ENCODE data around the gene MMP25.
"Not testable (repeated sequence)": the region's sequence is repeated elsewhere in the genome, so short reads cannot be mapped to it uniquely, and the experiment has no call there.

MMP25 gene

DNA sequence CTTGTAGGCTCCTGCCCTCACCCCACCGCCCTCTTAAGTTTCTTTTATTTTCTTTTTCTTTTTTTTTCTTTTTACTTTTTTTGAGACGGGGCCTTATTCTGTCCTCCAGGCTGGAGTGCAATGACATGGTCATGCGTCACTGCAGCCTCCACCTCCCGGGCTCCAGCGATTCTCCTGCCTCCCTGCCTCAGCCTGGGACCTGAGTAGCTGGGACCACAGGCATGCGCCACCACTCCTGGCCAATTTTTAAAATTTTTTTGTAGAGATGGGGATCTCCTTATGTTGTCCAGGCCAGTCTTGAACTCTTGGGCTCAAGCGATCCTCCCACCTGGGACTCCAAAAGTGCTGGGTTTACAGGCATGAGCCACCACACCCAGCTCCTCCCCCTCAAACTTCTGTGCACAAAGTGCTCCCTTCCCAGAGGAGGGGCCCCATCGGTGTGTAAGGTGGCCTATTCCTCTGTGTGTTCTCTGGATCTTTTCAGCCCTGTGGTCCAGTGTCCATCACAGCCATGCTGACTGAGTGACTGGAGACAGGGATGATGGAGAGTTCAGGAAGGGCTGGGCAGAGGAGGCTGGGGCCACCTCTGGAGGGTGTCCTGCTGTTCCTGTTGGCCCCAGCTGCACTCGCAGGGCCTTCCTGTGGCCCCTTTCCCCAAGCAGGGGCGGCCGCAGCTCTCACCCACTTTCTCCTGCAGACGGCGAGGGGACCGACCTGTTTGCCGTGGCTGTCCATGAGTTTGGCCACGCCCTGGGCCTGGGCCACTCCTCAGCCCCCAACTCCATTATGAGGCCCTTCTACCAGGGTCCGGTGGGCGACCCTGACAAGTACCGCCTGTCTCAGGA lies 10.2 kb downstream of the MMP25 start:
- DNase-seq, result no peak

- no peak for DNase-seq
These were observed 11.1 kb downstream of the MMP25 start for GRCh38 chr16:3057181-3058138.

- peak; percentile 58 for DNase-seq
These were observed 12.0 kb downstream of the MMP25 start for GRCh38 chr16:3058139-3059030.

GRCh38 chr16:3059041-3059722 lies 12.8 kb downstream of the MMP25 start:
- DNase-seq, result peak; percentile 87

DNA sequence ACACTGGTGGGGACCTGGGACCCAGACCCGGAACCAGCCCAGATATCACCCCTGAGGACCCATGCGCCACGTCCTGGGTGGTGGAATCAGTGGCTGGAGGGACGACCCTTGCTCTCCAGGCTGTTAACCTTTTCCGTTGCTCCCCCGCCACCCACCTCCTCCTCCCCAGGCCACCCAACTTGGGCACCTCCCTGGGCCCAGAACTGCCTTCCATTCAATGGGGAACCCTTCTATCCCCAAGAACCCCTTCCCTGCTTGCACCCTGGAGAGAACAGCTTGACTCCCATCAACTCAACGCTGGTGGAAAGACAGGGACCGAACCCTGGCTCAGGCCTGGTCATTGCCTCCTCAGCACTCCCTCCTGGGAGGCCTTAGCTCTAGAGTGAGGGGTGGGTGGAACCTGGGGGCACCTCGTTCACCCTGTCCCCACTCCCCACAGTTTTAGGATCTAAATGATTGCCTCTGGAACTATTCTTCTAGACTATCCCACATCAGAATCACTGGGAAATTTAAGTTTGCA lies 13.4 kb downstream of the MMP25 start:
- DNase-seq, result no peak

DNA sequence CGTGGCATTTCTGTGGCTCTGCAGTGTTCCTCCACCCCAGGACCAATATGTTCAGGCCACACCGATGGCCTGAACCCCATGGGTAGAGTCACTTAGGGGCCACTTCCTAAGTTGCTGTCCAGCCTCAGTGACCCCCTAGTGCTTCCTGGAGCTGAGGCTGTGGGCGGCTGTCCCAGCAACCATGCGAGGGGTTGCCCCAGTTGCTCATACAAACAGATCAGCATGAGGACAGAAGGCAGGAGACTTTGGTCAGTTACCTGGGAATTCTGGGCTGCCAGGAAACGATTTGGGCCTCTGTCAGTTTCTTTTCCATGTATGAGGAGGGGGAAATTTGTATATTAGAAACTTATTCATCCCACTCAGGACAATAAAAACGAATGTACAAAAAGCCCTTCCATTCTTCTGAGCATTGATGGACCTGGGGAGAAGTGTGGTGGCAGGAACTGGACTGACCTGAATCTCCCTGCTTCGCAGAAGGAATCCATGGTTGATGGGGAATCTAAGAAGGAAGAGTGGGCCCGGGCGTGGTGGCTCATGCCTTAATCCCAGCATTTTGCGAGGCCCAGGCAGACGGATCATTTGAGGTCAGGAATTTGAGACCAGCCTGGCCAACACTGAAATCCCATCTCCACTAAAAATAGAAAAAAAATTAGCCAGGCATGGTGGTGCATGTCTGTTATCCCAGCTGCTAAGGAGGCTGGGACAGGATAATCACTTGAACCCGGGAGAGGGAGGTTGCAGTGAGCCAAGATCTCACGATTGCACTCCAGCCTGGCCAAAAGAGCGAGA lies 14.2 kb downstream of the MMP25 start:
- no peak for DNase-seq

- DNase-seq, result no peak
These were observed 16.2 kb downstream of the MMP25 start for GRCh38 chr16:3062553-3062952.

- no peak for DNase-seq
These were observed 17.4 kb downstream of the MMP25 start for GRCh38 chr16:3063625-3064386.

- peak; percentile 72 for DNase-seq
These were observed 18.8 kb downstream of the MMP25 start, which contains the start of gene IL32 for GRCh38 chr16:3065069-3065741. Gene IL32, plus strand, starts transcription at chr16:3065640. Its CDS starts 172 bp downstream, at chr16:3065812.

DNA sequence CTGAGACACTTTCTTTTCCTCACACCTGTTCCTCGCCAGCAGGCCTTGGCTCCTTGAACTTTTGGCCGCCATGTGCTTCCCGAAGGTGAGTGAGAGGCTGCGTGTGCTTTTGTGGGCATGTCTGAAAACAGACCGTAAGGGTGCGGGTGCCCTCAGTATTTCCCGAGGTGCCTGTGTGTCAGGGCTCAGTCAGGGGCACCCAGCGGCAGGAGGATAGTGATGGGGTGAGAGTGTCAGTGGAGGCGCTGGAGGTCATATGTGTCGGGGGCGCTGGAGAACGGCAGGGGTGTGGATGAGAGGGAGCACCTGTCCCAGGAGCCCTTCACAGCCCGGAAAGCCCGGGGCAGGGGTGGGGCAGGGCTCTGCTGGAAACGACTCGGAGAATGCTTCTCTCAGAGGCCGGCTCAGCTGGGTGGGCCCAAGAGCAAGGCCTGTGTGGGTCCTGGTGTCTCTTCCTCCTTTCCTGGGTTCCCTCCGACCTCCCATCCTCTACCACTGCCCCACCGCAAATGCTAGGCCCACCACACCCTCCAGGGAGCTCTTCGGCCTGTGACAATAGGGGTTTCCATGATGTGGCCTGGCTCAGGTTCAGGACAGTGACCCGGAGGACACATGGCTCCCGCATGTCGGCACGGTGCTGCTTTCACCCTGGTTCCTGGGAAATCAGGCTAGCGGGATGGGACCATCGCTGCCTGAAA lies 19.5 kb downstream of the MMP25 start:
- no peak for DNase-seq

DNA sequence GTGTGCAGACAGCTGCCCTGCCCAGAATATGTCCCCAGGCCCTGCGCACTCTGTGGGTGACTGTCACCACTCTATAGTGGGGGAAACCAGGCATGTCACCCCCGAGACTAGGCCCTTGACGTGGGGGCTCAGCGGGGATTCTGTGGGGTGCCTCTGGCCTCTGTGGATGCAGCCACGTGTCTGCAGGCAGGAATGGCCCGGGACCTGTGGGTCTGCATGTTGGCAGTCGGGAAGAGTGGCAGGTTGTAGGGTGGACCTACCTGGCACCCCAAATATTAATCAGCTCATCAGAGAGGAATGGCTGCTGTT lies 20.0 kb downstream of the MMP25 start:
- DNase-seq, result no peak

GRCh38 chr16:3068487-3068886 lies 22.1 kb downstream of the MMP25 start:
- DNase-seq, result no peak

- DNase-seq, result not testable (repeated sequence)
These were observed 22.8 kb downstream of the MMP25 start for GRCh38 chr16:3069146-3069545.

- DNase-seq, result no peak
These were observed 24.3 kb downstream of the MMP25 start for GRCh38 chr16:3070608-3071111.

- no peak for DNase-seq
These were observed 25.3 kb downstream of the MMP25 start for GRCh38 chr16:3071655-3072054.

GRCh38 chr16:3072148-3072547 lies 25.8 kb downstream of the MMP25 start:
- DNase-seq, result not testable (repeated sequence)

- DNase-seq, result not testable (repeated sequence)
These were observed 26.4 kb downstream of the MMP25 start for GRCh38 chr16:3072576-3073263.

DNA sequence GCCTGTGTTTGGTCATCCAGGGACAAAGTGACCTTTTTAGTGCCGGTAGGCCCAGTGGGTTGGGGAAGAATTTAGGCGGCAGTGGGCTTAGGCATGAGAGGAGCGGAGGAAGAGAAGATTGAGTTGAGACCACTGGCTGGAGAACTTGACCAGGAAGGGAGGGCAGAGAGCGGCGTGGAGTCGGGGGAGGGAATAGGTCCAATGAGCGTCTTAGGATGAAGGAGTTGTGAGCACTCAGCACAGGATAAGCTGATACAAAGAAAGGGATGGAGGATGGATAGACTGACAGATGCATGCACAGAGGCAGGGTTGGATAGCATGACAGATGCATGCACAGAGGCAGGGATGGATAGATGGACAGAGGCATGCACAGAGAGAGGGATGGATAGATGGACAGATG lies 27.1 kb downstream of the MMP25 start:
- no peak for DNase-seq

All from activated CD8-positive, alpha-beta memory T cell treated with anti-CD3 and anti-CD28 coated beads, Interleukin-2, amount 50 U/mL, for 4 hours (primary cell).